Measurements from ENCODE around the gene RPL37A. TPM values are rescaled to one million over a fixed set of nuclear protein-coding genes. Genes with fewer than 3 reads are reported as not detected.

RPL37A gene
- polyA plus RNA-seq (ENCODE audit: insufficient read length), result 1,889 TPM
- long read RNA-seq, donor 1, transcript RPL37A-201 (3 exons, 742 nt), result minor isoform, 534 of 2,372 reads
- long read RNA-seq, donor 1, transcript RPL37A-210 (4 exons, 3,647 nt), result major isoform, 1,621 of 2,372 reads
- long read RNA-seq, donor 1, transcript RPL37A-207 (2 exons, 2,082 nt), result minor isoform, 8 of 2,372 reads
- long read RNA-seq, donor 1, transcript RPL37A-209 (3 exons, 1,701 nt), result minor isoform, 29 of 2,372 reads
- long read RNA-seq, donor 1, partial matches to known transcripts, result 98 of 2,372 reads
- long read RNA-seq, donor 1, other reads (novel, unspliced or antisense), result 73 of 2,372 reads
- long read RNA-seq, donor 2, transcript RPL37A-208 (2 exons, 2,225 nt), result minor isoform, 15 of 1,955 reads
- long read RNA-seq, donor 2, transcript RPL37A-201 (3 exons, 742 nt), result minor isoform, 295 of 1,955 reads
- long read RNA-seq, donor 2, transcript RPL37A-210 (4 exons, 3,647 nt), result major isoform, 1,518 of 1,955 reads
- long read RNA-seq, donor 2, transcript RPL37A-209 (3 exons, 1,701 nt), result minor isoform, 21 of 1,955 reads
- long read RNA-seq, donor 2, partial matches to known transcripts, result 46 of 1,955 reads
- long read RNA-seq, donor 2, other reads (novel, unspliced or antisense), result 54 of 1,955 reads
- long read RNA-seq, donor 3, transcript RPL37A-207 (2 exons, 2,082 nt), result minor isoform, 6 of 1,558 reads
- long read RNA-seq, donor 3, transcript RPL37A-201 (3 exons, 742 nt), result minor isoform, 243 of 1,558 reads
- long read RNA-seq, donor 3, transcript RPL37A-209 (3 exons, 1,701 nt), result minor isoform, 8 of 1,558 reads
- long read RNA-seq, donor 3, transcript RPL37A-210 (4 exons, 3,647 nt), result major isoform, 1,213 of 1,558 reads
- long read RNA-seq, donor 3, partial matches to known transcripts, result 28 of 1,558 reads
- long read RNA-seq, donor 3, other reads (novel, unspliced or antisense), result 57 of 1,558 reads
- long read RNA-seq, donor 4, transcript RPL37A-210 (4 exons, 3,647 nt), result major isoform, 563 of 859 reads
- long read RNA-seq, donor 4, transcript RPL37A-201 (3 exons, 742 nt), result minor isoform, 204 of 859 reads
- long read RNA-seq, donor 4, partial matches to known transcripts, result 66 of 859 reads
- long read RNA-seq, donor 4, other reads (novel, unspliced or antisense), result 19 of 859 reads
- long read RNA-seq, donor 5, transcript RPL37A-210 (4 exons, 3,647 nt), result major isoform, 2,559 of 3,172 reads
- long read RNA-seq, donor 5, transcript RPL37A-201 (3 exons, 742 nt), result minor isoform, 385 of 3,172 reads
- long read RNA-seq, donor 5, transcript RPL37A-209 (3 exons, 1,701 nt), result minor isoform, 24 of 3,172 reads
- long read RNA-seq, donor 5, transcript RPL37A-208 (2 exons, 2,225 nt), result minor isoform, 15 of 3,172 reads
- long read RNA-seq, donor 5, partial matches to known transcripts, result 73 of 3,172 reads
- long read RNA-seq, donor 5, other reads (novel, unspliced or antisense), result 105 of 3,172 reads
- long read RNA-seq, donor 6, transcript RPL37A-209 (3 exons, 1,701 nt), result minor isoform, 29 of 2,616 reads
- long read RNA-seq, donor 6, transcript RPL37A-201 (3 exons, 742 nt), result minor isoform, 485 of 2,616 reads
- long read RNA-seq, donor 6, transcript RPL37A-210 (4 exons, 3,647 nt), result major isoform, 1,892 of 2,616 reads
- long read RNA-seq, donor 6, transcript RPL37A-208 (2 exons, 2,225 nt), result minor isoform, 9 of 2,616 reads
- long read RNA-seq, donor 6, partial matches to known transcripts, result 131 of 2,616 reads
- long read RNA-seq, donor 6, other reads (novel, unspliced or antisense), result 61 of 2,616 reads
- long read RNA-seq, donor 7, transcript RPL37A-209 (3 exons, 1,701 nt), result minor isoform, 33 of 3,694 reads
- long read RNA-seq, donor 7, transcript RPL37A-210 (4 exons, 3,647 nt), result major isoform, 2,934 of 3,694 reads
- long read RNA-seq, donor 7, transcript RPL37A-208 (2 exons, 2,225 nt), result minor isoform, 17 of 3,694 reads
- long read RNA-seq, donor 7, transcript RPL37A-201 (3 exons, 742 nt), result minor isoform, 476 of 3,694 reads
- long read RNA-seq, donor 7, partial matches to known transcripts, result 88 of 3,694 reads
- long read RNA-seq, donor 7, other reads (novel, unspliced or antisense), result 125 of 3,694 reads
- long read RNA-seq, donor 8, transcript RPL37A-201 (3 exons, 742 nt), result minor isoform, 127 of 811 reads
- long read RNA-seq, donor 8, transcript RPL37A-210 (4 exons, 3,647 nt), result major isoform, 613 of 811 reads
- long read RNA-seq, donor 8, transcript RPL37A-209 (3 exons, 1,701 nt), result minor isoform, 7 of 811 reads
- long read RNA-seq, donor 8, partial matches to known transcripts, result 33 of 811 reads
- long read RNA-seq, donor 8, other reads (novel, unspliced or antisense), result 27 of 811 reads

- DNase-seq, result peak; percentile 97
These were observed at the start of gene RPL37A for GRCh38 chr2:216498379-216499352. TSS of gene RPL37A (plus strand) at chr2:216498844. CDS start at chr2:216498875, 31 bp downstream.

- no peak for DNase-seq
These were observed 48.3 kb upstream of the RPL37A start for GRCh38 chr2:216450346-216450745.

- no peak for DNase-seq
These were observed 47.9 kb upstream of the RPL37A start for GRCh38 chr2:216450784-216451183.

- DNase-seq, result no peak
These were observed 44.6 kb upstream of the RPL37A start for GRCh38 chr2:216453955-216454614.

- DNase-seq, result no peak
These were observed 35.5 kb upstream of the RPL37A start for GRCh38 chr2:216463148-216463547.

GRCh38 chr2:216464104-216464720 lies 34.4 kb upstream of the RPL37A start:
- DNase-seq, result no peak

- no peak for DNase-seq
These were observed 33.0 kb upstream of the RPL37A start for GRCh38 chr2:216465579-216466195.

- DNase-seq, result no peak
These were observed 30.8 kb upstream of the RPL37A start for GRCh38 chr2:216467845-216468244.

- no peak for DNase-seq
These were observed 29.0 kb upstream of the RPL37A start for GRCh38 chr2:216469661-216470060.

- no peak for DNase-seq
These were observed 25.5 kb upstream of the RPL37A start for GRCh38 chr2:216473187-216473586.

- DNase-seq, result no peak
These were observed 23.5 kb upstream of the RPL37A start for GRCh38 chr2:216474925-216475670.

GRCh38 chr2:216475767-216476166 lies 22.9 kb upstream of the RPL37A start:
- no peak for DNase-seq

GRCh38 chr2:216477283-216478035 lies 21.2 kb upstream of the RPL37A start:
- DNase-seq, result no peak

GRCh38 chr2:216478151-216478550 lies 20.5 kb upstream of the RPL37A start:
- no peak for DNase-seq

- DNase-seq, result no peak
These were observed 19.9 kb upstream of the RPL37A start for GRCh38 chr2:216478791-216479190.

- DNase-seq, result no peak
These were observed 18.4 kb upstream of the RPL37A start for GRCh38 chr2:216480221-216480620.

All from left kidney (tissue), 8 donors.